Measurements from ENCODE around the gene LPAR3.

GRCh38 chr1:84859866-84860265 lies 33.1 kb downstream of the LPAR3 start:
- TF ChIP-seq CTCF (IDR thresholded peaks at IDR 0.05), result no peak
- no peak for TF ChIP-seq POLR2A (IDR thresholded peaks at IDR 0.05)

Data from transverse colon (tissue), 3 donors.